ENCODE results near the gene ITGAD.
A peak's percentile ranks its signal among the peaks of the same experiment; 100 is the strongest.

ITGAD gene

DNA sequence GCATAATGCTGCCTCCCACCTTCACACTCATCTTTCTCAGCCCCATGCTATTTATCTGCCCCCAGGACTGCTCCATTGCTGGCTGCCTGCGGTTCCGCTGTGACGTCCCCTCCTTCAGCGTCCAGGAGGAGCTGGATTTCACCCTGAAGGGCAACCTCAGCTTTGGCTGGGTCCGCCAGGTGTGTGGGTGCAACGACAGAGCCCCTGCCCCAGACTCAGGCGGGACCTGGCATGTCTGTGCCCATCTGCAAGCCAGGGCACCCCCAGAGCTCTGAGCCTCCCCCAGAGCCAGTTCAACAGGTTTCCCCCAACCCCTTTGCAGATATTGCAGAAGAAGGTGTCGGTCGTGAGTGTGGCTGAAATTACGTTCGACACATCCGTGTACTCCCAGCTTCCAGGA is 12.9 kb upstream of the ITGAD start:
- no peak for DNase-seq
- Mint-ChIP-seq H3K4me1 (ENCODE audit: low read depth) (peaks cover 5% of the 10 kb centered on the region), H3K27me3 (peaks cover 15% of the 10 kb centered on the region), H3K36me3 (ENCODE audit: low read depth) (no peaks in the 10 kb centered on the region), H3K27ac (no peak overlapping the region), H3K4me3 (no peak overlapping the region), H3K9me3 (no peaks in the 10 kb centered on the region)

GRCh38 chr16:31382485-31383161 is 10.5 kb upstream of the ITGAD start:
- Mint-ChIP-seq H3K36me3 (ENCODE audit: low read depth) (no peaks in the 10 kb centered on the region), H3K4me1 (ENCODE audit: low read depth) (peaks cover 29% of the 10 kb centered on the region), H3K27me3 (peaks cover 17% of the 10 kb centered on the region), H3K9me3 (no peaks in the 10 kb centered on the region), H3K27ac (no peak overlapping the region), H3K4me3 (no peak overlapping the region)
- DNase-seq, result peak; percentile 74

DNA sequence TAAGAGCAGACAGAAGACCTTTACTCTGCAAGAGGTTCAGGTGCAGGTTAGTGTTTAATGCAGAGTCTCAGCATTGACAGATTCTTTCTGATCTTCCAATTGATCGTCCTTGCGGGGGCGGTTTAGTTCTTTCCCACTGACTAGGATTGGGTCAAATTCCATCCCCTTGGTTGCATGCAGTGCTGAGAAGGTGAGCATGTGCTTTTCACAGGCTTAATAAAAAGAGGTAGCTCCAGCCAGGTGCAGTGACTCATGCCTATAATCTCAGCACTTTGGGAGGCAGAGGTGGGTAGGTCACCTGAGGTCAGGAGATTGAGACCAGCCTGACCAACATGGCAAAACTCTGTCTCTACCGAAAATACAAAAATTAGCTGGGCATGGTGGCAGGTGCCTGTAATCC is 7.5 kb upstream of the ITGAD start:
- H3K9me3 Mint-ChIP-seq, result no peaks in the 10 kb centered on the region
- no peak overlapping the region for H3K4me3 Mint-ChIP-seq
- peaks cover 29% of the 10 kb centered on the region for H3K27me3 Mint-ChIP-seq
- H3K27ac Mint-ChIP-seq, result peak overlapping the region; percentile 50
- no peak for DNase-seq
- H3K4me1 Mint-ChIP-seq (ENCODE audit: low read depth), result peaks cover 31% of the 10 kb centered on the region
- no peaks in the 10 kb centered on the region for H3K36me3 Mint-ChIP-seq (ENCODE audit: low read depth)

GRCh38 chr16:31386157-31386984 is 6.8 kb upstream of the ITGAD start:
- peak overlapping the region; percentile 93 for H3K27ac Mint-ChIP-seq
- no peaks in the 10 kb centered on the region for H3K36me3 Mint-ChIP-seq (ENCODE audit: low read depth)
- H3K4me1 Mint-ChIP-seq (ENCODE audit: low read depth), result peaks cover 31% of the 10 kb centered on the region
- peaks cover 29% of the 10 kb centered on the region for H3K27me3 Mint-ChIP-seq
- no peaks in the 10 kb centered on the region for H3K9me3 Mint-ChIP-seq
- peak overlapping the region; percentile 2 for H3K4me3 Mint-ChIP-seq
- no peak for DNase-seq

- peaks cover 18% of the 10 kb centered on the region for H3K27me3 Mint-ChIP-seq
- no peak overlapping the region for H3K27ac Mint-ChIP-seq
Observed at GRCh38 chr16:31388535-31388934, 4.6 kb upstream of the ITGAD start.

GRCh38 chr16:31390504-31391041 is 2.6 kb upstream of the ITGAD start:
- no peaks in the 10 kb centered on the region for H3K9me3 Mint-ChIP-seq

More at GRCh38 chr16:31388535-31388934, 4.6 kb upstream of the ITGAD start:
- DNase-seq, result no peak
- H3K4me1 Mint-ChIP-seq (ENCODE audit: low read depth), result peaks cover 27% of the 10 kb centered on the region
- no peak overlapping the region for H3K4me3 Mint-ChIP-seq
- no peaks in the 10 kb centered on the region for H3K9me3 Mint-ChIP-seq
- H3K36me3 Mint-ChIP-seq (ENCODE audit: low read depth), result no peaks in the 10 kb centered on the region

GRCh38 chr16:31395647-31396046 is 2.5 kb downstream of the ITGAD start:
- no peak overlapping the region for H3K27ac Mint-ChIP-seq
- no peaks in the 10 kb centered on the region for H3K27me3 Mint-ChIP-seq
- peaks cover 6% of the 10 kb centered on the region for H3K4me1 Mint-ChIP-seq (ENCODE audit: low read depth)
- no peaks in the 10 kb centered on the region for H3K36me3 Mint-ChIP-seq (ENCODE audit: low read depth)
- DNase-seq, result no peak
- no peak overlapping the region for H3K4me3 Mint-ChIP-seq
- H3K9me3 Mint-ChIP-seq, result peaks cover 12% of the 10 kb centered on the region

More at GRCh38 chr16:31390504-31391041, 2.6 kb upstream of the ITGAD start:
- H3K27me3 Mint-ChIP-seq, result peaks cover 14% of the 10 kb centered on the region
- DNase-seq, result no peak
- H3K36me3 Mint-ChIP-seq (ENCODE audit: low read depth), result no peaks in the 10 kb centered on the region
- H3K4me3 Mint-ChIP-seq, result no peak overlapping the region
- no peak overlapping the region for H3K27ac Mint-ChIP-seq
- H3K4me1 Mint-ChIP-seq (ENCODE audit: low read depth), result peaks cover 22% of the 10 kb centered on the region

DNA sequence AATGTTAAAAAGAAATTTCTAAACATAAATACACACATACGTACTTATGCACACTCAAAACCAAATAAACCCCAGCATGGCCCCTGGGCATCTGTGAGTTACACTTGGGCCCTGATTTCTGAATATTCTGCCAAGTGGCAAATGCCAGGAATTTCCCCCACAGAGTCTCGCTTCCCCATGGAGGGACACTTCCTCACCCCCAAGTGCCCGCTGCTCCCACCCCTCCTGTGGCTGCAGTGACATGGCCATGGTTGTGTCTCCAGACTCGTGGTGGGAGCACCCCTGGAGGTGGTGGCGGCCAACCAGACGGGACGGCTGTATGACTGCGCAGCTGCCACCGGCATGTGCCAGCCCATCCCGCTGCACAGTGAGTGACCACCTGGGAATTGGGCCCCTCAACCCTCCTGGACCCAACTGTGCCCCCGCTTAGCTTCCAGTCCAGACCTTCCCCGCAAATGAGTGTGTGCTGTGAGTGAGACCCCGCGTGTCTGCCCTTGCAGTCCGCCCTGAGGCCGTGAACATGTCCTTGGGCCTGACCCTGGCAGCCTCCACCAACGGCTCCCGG is 4.0 kb downstream of the ITGAD start:
- Mint-ChIP-seq H3K27me3 (no peaks in the 10 kb centered on the region), H3K36me3 (ENCODE audit: low read depth) (no peaks in the 10 kb centered on the region), H3K27ac (no peak overlapping the region), H3K4me1 (ENCODE audit: low read depth) (peaks cover 6% of the 10 kb centered on the region), H3K4me3 (no peak overlapping the region), H3K9me3 (peaks cover 12% of the 10 kb centered on the region)
- DNase-seq, result no peak

DNA sequence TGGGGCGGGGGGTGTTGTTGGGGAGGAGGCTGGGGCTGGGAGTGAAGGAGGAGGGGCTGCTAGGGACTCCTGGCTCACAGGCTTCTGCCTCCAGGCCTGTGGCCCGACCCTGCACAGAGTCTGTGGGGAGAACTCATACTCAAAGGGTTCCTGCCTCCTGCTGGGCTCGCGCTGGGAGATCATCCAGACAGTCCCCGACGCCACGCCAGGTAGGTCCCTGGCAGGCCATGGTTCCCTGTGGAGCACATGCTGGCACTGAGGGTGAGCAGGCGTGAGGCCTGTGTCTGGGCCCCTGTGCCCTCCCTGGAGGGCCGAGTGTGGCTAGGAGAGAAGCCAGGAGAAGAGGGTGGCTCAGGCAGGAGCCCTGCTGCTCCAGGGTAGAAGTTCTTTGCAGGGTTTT is 4.6 kb downstream of the ITGAD start:
- H3K9me3 Mint-ChIP-seq, result peaks cover 12% of the 10 kb centered on the region
- peaks cover 9% of the 10 kb centered on the region for H3K4me1 Mint-ChIP-seq (ENCODE audit: low read depth)
- H3K4me3 Mint-ChIP-seq, result no peak overlapping the region
- no peaks in the 10 kb centered on the region for H3K36me3 Mint-ChIP-seq (ENCODE audit: low read depth)
- no peaks in the 10 kb centered on the region for H3K27me3 Mint-ChIP-seq
- DNase-seq, result no peak
- no peak overlapping the region for H3K27ac Mint-ChIP-seq

DNA sequence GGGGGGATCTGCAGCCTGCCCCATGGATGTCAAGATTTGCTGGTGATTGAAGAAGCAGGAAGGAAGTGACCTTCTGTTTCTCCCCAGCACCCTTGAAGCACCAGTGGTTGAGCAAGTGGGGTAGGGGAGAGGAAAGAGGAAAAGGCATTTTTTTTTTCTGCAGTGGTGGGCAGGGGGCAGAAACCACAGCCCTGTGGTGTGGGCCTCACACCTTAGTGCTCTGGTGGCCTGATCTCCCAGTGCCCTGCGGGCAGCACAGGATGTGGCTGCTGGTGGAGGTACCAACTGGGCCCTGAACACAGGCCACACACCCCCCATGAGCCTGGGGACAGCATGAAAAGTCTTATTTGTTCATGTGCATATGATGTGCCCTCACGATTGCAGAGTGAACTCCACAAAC is 7.1 kb downstream of the ITGAD start:
- no peak for DNase-seq

GRCh38 chr16:31401436-31401835 is 8.3 kb downstream of the ITGAD start:
- Mint-ChIP-seq H3K4me1 (ENCODE audit: low read depth) (peaks cover 13% of the 10 kb centered on the region), H3K4me3 (no peak overlapping the region)

More for the DNA sequence above, 7.1 kb downstream of the ITGAD start:
- H3K36me3 Mint-ChIP-seq (ENCODE audit: low read depth), result no peaks in the 10 kb centered on the region
- H3K4me3 Mint-ChIP-seq, result no peak overlapping the region
- H3K4me1 Mint-ChIP-seq (ENCODE audit: low read depth), result peaks cover 13% of the 10 kb centered on the region
- no peak overlapping the region for H3K27ac Mint-ChIP-seq
- no peaks in the 10 kb centered on the region for H3K27me3 Mint-ChIP-seq
- H3K9me3 Mint-ChIP-seq, result peaks cover 12% of the 10 kb centered on the region

GRCh38 chr16:31402687-31403086 is 9.6 kb downstream of the ITGAD start:
- Mint-ChIP-seq H3K4me3 (no peak overlapping the region), H3K36me3 (ENCODE audit: low read depth) (no peaks in the 10 kb centered on the region), H3K9me3 (peaks cover 12% of the 10 kb centered on the region), H3K4me1 (ENCODE audit: low read depth) (peaks cover 13% of the 10 kb centered on the region), H3K27me3 (no peaks in the 10 kb centered on the region), H3K27ac (no peak overlapping the region)
- DNase-seq, result no peak

More at GRCh38 chr16:31401436-31401835, 8.3 kb downstream of the ITGAD start:
- Mint-ChIP-seq H3K27ac (no peak overlapping the region), H3K36me3 (ENCODE audit: low read depth) (no peaks in the 10 kb centered on the region), H3K27me3 (no peaks in the 10 kb centered on the region), H3K9me3 (peaks cover 12% of the 10 kb centered on the region)
- DNase-seq, result no peak

DNA sequence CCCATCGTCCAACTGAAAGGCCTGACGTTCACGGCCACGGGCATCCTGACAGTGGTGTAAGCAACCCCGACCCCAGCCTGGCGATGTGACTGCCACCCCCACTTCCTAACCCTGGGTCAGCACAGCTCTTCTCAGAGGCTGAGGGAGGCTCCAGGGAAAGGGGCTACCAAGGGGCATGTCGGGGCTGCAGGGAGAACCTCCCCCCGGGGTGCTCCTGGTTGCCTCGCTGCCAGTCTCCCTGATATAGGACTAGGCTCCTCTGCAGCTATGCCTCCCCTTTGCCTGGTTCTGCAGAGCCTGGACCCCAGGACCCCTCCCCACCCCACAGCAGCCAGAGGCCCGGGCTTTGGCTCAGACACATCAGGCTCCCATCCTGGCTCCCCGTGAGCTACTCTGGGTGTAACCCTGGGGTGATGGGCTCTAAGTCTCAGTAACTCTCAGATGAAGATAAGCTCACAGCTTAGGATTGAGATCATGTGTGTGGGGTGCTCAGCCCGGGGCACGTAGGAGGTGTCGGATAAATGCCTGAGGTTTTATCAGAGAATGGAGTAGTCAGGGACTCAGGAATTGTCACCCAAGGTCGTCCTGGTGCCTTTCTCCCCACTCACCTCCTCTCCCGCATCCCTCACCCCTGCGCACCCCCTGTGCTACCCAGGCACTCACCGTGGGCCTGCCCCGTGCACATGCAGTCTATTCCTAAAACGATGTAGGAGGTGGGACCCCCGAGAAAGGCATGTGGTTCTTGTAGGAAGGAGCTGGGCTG is 10.6 kb downstream of the ITGAD start:
- no peak overlapping the region for H3K27ac Mint-ChIP-seq

More for the DNA sequence above, 10.6 kb downstream of the ITGAD start:
- DNase-seq, result no peak
- H3K27me3 Mint-ChIP-seq, result no peaks in the 10 kb centered on the region
- no peaks in the 10 kb centered on the region for H3K36me3 Mint-ChIP-seq (ENCODE audit: low read depth)
- peaks cover 13% of the 10 kb centered on the region for H3K4me1 Mint-ChIP-seq (ENCODE audit: low read depth)
- H3K4me3 Mint-ChIP-seq, result no peak overlapping the region
- peaks cover 10% of the 10 kb centered on the region for H3K9me3 Mint-ChIP-seq
